Measurements from ENCODE around the gene CEACAM3.

Gene CEACAM3

DNA sequence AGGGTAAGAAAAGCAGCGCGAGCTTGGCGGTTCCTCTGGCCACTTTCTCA is 48.4 kb downstream of the CEACAM3 start, which contains the start of gene DMRTC2:
Gene DMRTC2 (plus strand): TSS at position 42 of the 50 bp plus-strand sequence. CDS start 2,387 bp downstream, outside the sequence.
- Histone ChIP-seq H2AFZ (ENCODE audit: low read depth) (no peak within 1 kb of the TSS), H4K20me1 (ENCODE audit: insufficient read depth) (no peaks in the 10 kb centered on the region), H3K4me1 (ENCODE audit: low read depth, poor library complexity, severe bottlenecking) (no peaks in the 10 kb centered on the region), H3K4me2 (no peak within 1 kb of the TSS), H3K9ac (no peak within 1 kb of the TSS), H3K79me2 (ENCODE audit: insufficient read depth, low read depth) (no peaks in the 10 kb centered on the region), H3K4me3 (IDR thresholded peaks at IDR 0.05; ENCODE audit: insufficient read depth, low read depth, low read length) (no peak within 1 kb of the TSS), H3K27me3 (ENCODE audit: insufficient read depth, low read depth) (peaks cover 60% of the 10 kb centered on the region), H3K27ac (no peak within 1 kb of the TSS), H3K36me3 (ENCODE audit: insufficient read depth) (no peaks in the 10 kb centered on the region)
- TF ChIP-seq, protein P1, sequence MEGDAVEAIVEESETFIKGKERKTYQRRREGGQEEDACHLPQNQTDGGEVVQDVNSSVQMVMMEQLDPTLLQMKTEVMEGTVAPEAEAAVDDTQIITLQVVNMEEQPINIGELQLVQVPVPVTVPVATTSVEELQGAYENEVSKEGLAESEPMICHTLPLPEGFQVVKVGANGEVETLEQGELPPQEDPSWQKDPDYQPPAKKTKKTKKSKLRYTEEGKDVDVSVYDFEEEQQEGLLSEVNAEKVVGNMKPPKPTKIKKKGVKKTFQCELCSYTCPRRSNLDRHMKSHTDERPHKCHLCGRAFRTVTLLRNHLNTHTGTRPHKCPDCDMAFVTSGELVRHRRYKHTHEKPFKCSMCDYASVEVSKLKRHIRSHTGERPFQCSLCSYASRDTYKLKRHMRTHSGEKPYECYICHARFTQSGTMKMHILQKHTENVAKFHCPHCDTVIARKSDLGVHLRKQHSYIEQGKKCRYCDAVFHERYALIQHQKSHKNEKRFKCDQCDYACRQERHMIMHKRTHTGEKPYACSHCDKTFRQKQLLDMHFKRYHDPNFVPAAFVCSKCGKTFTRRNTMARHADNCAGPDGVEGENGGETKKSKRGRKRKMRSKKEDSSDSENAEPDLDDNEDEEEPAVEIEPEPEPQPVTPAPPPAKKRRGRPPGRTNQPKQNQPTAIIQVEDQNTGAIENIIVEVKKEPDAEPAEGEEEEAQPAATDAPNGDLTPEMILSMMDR (conservative IDR thresholded peaks at IDR 0.05; ENCODE audit: low read depth, low read length) = no peak

DNA sequence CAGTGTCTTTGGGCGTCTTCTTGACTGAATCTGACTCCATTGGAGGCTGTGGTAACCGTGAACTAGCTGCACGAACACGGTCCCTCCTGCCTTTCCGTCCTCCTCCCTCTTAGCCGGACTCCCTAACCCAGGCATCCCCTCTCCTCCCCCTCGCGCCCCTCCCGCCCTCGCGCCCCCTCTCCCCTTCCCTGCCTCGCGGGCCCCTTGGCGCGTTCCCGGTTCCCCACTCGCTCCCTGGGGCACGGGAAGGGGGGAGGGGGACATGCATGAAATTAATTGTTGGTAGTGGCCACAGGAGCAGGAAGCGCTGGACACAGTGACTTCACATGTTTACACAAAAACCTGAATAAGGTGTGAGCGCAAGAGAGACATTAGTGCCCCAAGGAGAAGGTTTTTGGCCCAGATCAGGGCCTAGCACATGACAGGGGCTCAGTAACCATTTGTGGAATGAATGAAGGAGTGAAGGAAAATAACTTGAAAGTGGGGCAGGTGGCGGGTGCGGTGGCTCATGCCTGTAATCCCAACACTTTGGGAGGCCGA is 48.7 kb downstream of the CEACAM3 start:
- H3K79me2 ChIP-seq (ENCODE audit: insufficient read depth, low read depth) = no peaks in the 10 kb centered on the region
- TF ChIP-seq, protein P1 (conservative IDR thresholded peaks at IDR 0.05; ENCODE audit: low read depth, low read length) = no peak
- H4K20me1 ChIP-seq (ENCODE audit: insufficient read depth) = no peaks in the 10 kb centered on the region
- H2AFZ ChIP-seq (ENCODE audit: low read depth) = no peak overlapping the region
- H3K36me3 ChIP-seq (ENCODE audit: insufficient read depth) = no peaks in the 10 kb centered on the region
- no peak overlapping the region for H3K4me2 ChIP-seq
- peaks cover 60% of the 10 kb centered on the region for H3K27me3 ChIP-seq (ENCODE audit: insufficient read depth, low read depth)
- no peak overlapping the region for H3K4me3 ChIP-seq (IDR thresholded peaks at IDR 0.05; ENCODE audit: insufficient read depth, low read depth, low read length)
- H3K27ac ChIP-seq = no peak overlapping the region
- H3K4me1 ChIP-seq (ENCODE audit: low read depth, poor library complexity, severe bottlenecking) = no peaks in the 10 kb centered on the region
- no peak overlapping the region for H3K9ac ChIP-seq

DNA sequence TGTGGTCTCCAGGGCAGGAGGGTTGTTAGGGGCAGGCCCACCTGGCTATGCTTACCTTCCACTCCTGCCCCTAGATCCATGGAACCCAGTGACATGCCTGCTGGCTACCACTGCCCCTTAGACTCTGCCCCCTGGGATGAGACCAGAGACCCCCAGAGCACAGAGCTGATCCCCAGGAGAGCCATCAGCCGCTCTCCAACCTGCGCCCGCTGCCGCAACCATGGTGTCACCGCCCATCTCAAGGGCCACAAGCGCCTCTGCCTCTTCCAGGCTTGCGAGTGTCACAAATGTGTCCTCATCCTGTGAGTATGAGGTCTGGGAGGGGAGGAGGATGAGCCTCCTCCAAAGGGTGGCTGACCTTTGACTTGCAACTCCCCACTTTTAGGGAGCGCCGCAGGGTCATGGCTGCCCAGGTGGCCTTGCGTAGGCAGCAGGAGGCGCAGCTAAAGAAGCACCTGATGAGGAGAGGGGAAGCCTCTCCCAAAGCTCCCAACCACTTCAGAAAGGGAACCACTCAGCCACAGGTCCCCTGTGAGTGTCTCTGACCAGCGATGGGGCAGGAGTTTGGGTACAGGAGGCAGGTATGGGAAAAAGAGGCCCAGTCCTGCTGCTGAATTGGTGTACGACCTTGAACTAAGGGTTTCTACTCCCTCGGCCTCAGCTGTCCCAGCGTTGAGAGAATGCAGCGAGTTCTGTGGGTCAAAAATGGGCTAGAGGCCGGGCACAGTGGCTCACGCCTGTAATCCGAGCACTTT is 51.1 kb downstream of the CEACAM3 start:
- Histone ChIP-seq H4K20me1 (ENCODE audit: insufficient read depth) (no peaks in the 10 kb centered on the region), H3K4me1 (ENCODE audit: low read depth, poor library complexity, severe bottlenecking) (no peaks in the 10 kb centered on the region), H3K4me2 (no peak overlapping the region), H3K27me3 (ENCODE audit: insufficient read depth, low read depth) (peaks cover 74% of the 10 kb centered on the region), H3K9ac (no peak overlapping the region), H3K79me2 (ENCODE audit: insufficient read depth, low read depth) (no peaks in the 10 kb centered on the region), H2AFZ (ENCODE audit: low read depth) (no peak overlapping the region), H3K36me3 (ENCODE audit: insufficient read depth) (no peaks in the 10 kb centered on the region), H3K27ac (no peak overlapping the region), H3K4me3 (IDR thresholded peaks at IDR 0.05; ENCODE audit: insufficient read depth, low read depth, low read length) (no peak overlapping the region)
- TF ChIP-seq, protein P1 (conservative IDR thresholded peaks at IDR 0.05; ENCODE audit: low read depth, low read length) = no peak

DNA sequence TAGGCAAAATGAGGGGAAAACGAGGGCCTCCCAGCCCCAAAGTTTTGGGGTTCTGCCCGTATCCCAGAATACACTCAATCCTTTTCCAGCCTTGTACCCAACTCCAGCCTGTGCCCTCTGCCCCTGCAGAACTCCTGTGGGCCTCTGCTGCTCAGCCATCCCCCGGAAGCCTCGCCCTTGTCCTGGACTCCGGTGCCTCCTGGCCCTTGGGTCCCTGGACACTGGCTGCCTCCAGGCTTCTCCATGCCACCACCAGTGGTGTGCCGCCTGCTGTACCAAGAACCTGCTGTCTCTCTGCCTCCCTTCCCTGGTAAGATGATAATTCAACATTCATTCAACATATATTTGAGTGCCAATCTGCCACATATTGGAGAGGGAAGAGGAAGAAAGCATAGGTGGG is 52.3 kb downstream of the CEACAM3 start:
- H3K27me3 ChIP-seq (ENCODE audit: insufficient read depth, low read depth) = peaks cover 82% of the 10 kb centered on the region
- H4K20me1 ChIP-seq (ENCODE audit: insufficient read depth) = no peaks in the 10 kb centered on the region
- no peak overlapping the region for H3K9ac ChIP-seq
- H3K4me3 ChIP-seq (IDR thresholded peaks at IDR 0.05; ENCODE audit: insufficient read depth, low read depth, low read length) = no peak overlapping the region
- H2AFZ ChIP-seq (ENCODE audit: low read depth) = no peak overlapping the region
- TF ChIP-seq, protein P1 (conservative IDR thresholded peaks at IDR 0.05; ENCODE audit: low read depth, low read length) = no peak
- H3K4me1 ChIP-seq (ENCODE audit: low read depth, poor library complexity, severe bottlenecking) = no peaks in the 10 kb centered on the region
- no peak overlapping the region for H3K27ac ChIP-seq
- no peak overlapping the region for H3K4me2 ChIP-seq
- no peaks in the 10 kb centered on the region for H3K79me2 ChIP-seq (ENCODE audit: insufficient read depth, low read depth)
- no peaks in the 10 kb centered on the region for H3K36me3 ChIP-seq (ENCODE audit: insufficient read depth)
